ENCODE results near the gene TMEM179B. TPM values are rescaled to one million over a fixed set of nuclear protein-coding genes. Genes with fewer than 3 reads are reported as not detected.

Gene TMEM179B
- total and polyA plus RNA-seq, 2 of the 13 experiments (the other 11 are each of a cell fraction or from before 2014, with no cell fraction given) = 24.8 to 25.7 TPM

- TF ChIP-seq CREM (IDR thresholded peaks at IDR 0.05) = peak; percentile 92
- peak; percentile 50; the same call in 1 of the 2 replicates for TF ChIP-seq CREM (CRISPR knock-in tag; IDR thresholded peaks at IDR 0.05)
- TF ChIP-seq ZNF782 (CRISPR knock-in tag; IDR thresholded peaks at IDR 0.05; ENCODE audit: borderline replicate concordance) = peak; percentile 83; the same call in 1 of the 2 replicates
- no peak for TF ChIP-seq TEF (CRISPR knock-in tag; IDR thresholded peaks at IDR 0.05)
- no peak for TF ChIP-seq ZNF670 (CRISPR knock-in tag; IDR thresholded peaks at IDR 0.05; ENCODE audit: borderline replicate concordance)
- TF ChIP-seq MATR3 (CRISPR knock-in tag; IDR thresholded peaks at IDR 0.05) = no peak
- TF ChIP-seq FOXC1 (CRISPR knock-in tag; IDR thresholded peaks at IDR 0.05; ENCODE audit: borderline replicate concordance) = peak; percentile 74
- no peak for TF ChIP-seq SMARCE1 (IDR thresholded peaks at IDR 0.05; ENCODE audit: borderline replicate concordance)
- TF ChIP-seq ZNF589 (CRISPR knock-in tag; conservative IDR thresholded peaks at IDR 0.05) = no peak
- TF ChIP-seq ZBTB37 (CRISPR knock-in tag; IDR thresholded peaks at IDR 0.05) = no peak
- no peak for TF ChIP-seq ZNF468 (CRISPR knock-in tag; IDR thresholded peaks at IDR 0.05)
- no peak; the same call in 1 of the 2 replicates for TF ChIP-seq ZNF121 (CRISPR knock-in tag; IDR thresholded peaks at IDR 0.05)
- TF ChIP-seq SNRNP70 (IDR thresholded peaks at IDR 0.05; ENCODE audit: low read depth, low read length) = 0 out of 2 replicates have a peak, but pooled peaks have one; percentile 40
- TF ChIP-seq NFAT5 (CRISPR knock-in tag; IDR thresholded peaks at IDR 0.05) = peak; percentile 30; the same call in 1 of the 2 replicates
- TF ChIP-seq IRF2 (CRISPR knock-in tag; IDR thresholded peaks at IDR 0.05) = peak; percentile 94
- no peak for TF ChIP-seq SP140L (CRISPR knock-in tag; IDR thresholded peaks at IDR 0.05; ENCODE audit: borderline replicate concordance)
- no peak for TF ChIP-seq ZNF256 (CRISPR knock-in tag; conservative IDR thresholded peaks at IDR 0.05)
These were observed at the start of gene TMEM179B (continued) for GRCh38 chr11:62787005-62787759.
